Colon (tissue), 2 donors: ENCODE results near the gene IL18RAP.

Experiments used
- FAIRE-seq: peaks from 2 replicates; lab custom pipeline; 2012; peaks lifted over from hg19 to GRCh38; lab: Jason Lieb, UNC
- donor health status: control.
- donor health status: control.

IL18RAP gene

DNA sequence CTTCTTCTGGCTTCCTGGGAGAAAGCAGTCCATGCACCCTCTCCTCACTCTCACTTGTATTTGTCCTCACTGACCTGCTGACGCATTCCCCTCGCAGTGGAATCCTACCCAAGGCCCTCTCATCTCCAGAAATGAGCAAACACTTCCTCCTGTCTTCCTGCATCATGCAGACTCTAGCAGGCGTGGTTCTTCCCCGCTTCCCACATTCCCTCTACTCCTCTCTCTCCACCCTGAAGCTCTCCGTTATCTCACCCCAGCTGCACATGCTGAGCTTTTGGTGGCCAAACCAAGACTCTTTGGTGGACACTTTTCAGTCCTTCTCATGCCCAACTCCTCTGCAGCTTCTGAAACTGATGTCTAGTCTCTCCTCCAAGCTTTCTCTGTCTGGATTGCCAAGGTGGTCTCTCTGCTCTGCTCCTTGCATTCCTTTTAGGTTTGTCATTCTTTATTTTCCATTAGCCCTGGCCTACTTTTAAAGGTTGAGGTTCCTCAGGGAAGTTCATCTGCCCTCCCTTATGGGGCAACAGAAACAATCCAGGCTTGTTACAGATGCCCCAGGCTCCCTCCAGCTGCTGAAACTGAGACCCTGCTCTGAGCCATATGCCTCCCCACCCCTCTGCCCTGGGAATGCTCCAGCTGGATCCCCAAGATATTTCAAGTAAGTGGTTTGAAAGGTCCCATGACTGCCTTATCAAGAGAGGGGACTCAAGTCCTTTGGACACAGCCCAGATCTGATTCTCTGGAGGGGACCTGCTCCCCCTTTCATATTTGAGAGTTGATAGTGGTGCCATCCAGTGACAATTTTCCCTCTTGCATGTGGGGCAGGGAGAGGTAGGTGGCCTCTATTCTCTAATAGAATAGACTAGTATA is 835 bp upstream of the IL18RAP start:
- FAIRE-seq = no peak

DNA sequence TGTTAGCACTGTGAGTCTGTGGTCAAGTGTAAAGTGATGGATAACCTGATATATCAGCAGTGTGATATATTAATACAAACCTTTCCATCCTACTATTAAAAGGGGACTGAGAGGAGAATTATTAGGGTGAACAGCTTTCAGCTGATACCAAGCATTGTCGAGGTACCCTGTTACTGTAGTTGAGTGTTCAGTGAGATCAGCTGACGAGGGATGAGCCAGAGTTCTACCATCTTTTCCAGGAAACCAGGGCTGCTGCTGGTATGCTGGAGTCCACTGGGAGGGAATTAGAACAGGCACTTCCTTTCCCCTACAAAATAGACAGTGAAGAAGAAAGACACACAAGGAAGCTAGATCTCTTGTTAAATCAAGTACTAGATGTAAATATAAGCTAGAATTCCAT is 408 bp downstream of the IL18RAP start:
- no peak for FAIRE-seq

DNA sequence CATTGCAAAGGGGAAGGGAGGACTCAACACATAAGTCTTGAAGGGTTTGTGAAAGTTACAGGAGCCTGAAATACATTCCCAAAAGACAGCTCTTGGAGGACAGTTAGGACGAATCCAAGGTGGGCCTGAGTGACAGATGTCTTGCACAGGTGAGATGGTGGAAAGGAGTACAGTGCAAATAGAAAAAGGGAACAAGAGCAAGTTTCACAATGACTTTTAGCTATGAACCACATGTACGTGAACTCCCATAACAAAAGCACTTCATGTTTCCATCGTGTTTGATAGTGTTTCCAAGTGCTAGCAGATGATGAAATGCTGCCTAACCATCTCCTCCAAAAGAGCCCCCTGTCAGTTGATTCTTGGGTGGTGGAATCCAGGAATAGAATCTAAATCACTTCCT is 1.8 kb downstream of the IL18RAP start:
- no peak for FAIRE-seq

DNA sequence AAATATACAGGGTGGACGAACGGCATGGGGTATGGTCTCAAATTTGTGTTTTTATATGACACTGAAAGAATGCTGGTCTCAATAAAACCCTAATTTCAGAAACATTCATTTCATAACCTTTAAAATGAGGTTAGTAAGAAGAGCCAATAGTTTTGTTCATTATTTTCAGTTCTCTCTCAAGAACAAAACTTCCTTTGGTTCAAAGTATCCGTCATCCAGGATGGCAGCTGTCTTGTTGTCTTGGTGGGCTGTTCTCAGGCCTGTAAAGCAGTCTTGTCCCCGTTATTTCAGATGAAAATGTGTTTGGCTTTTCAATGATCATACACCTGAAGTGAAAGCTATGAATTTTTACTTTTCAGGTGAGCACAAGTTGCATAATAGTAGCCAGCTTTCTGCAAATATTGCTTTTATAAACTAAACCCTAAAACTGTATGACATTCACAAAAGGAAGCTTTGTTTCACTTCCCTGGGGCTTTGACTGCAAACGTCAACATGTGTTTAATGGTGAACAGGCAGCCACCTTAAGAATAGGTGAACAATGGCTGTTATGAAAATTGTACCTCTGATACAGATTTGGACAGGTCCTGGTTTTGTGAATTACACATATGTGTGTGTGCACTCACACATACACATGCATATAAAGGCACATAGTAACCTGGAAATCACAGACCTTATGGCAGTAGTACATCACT is 2.6 kb downstream of the IL18RAP start:
- FAIRE-seq = no peak

DNA sequence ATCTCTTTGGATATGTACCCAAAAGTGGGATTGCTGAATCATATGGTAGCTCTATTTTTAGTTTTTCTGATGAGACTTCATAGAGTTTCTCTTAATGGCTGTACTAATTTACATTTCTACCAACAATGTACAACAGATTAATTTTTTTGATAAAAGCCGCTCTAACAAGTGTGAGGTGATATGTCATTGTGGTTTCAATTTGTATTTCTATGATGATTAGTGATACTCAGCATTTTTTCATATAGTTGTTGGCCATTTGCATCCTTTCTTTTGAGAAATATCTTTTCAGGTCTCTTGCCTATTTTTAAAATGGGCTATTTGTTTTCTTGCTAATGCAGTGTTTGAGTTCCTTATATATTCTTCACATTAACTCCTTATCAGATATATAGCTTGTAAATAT is 4.3 kb downstream of the IL18RAP start:
- no peak for FAIRE-seq

DNA sequence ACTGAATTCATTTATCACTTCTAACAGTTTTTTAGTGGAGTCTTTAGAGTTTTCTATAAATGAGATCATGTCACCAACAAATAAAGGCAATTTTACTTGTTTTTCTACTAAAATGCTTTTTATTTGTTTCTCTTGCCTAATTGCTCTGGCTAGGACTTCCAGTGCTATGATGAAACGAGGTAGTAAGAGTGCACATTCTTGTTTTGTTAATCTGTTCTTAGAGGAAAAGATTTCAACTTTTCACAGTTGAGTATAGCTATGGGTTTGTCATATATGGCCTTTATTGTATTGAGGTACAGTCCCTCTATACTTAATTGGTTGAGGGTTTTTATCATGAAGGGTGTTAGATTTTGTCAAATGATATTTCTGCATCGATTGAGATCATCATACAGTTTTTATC is 5.6 kb downstream of the IL18RAP start:
- FAIRE-seq = no peak

DNA sequence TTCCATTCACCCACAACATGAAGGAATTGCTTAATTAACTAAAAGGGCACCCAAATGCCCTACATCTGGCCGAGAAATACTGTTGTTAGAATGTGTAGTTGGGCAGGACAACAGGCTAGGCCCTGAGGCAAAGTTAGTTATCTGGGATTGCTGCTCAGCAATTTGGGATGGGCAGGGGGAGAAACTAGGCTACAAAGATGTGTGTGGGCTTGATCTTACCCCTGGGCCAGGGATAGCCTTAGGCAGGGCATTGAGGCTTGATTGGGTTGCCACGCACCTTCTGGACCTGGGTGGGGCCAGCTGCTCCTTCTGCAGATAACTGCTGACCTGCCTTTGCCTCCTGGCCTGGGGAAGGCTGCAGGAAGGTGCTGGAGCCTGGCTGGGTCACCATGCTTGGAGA is 9.4 kb downstream of the IL18RAP start:
- FAIRE-seq = no peak

DNA sequence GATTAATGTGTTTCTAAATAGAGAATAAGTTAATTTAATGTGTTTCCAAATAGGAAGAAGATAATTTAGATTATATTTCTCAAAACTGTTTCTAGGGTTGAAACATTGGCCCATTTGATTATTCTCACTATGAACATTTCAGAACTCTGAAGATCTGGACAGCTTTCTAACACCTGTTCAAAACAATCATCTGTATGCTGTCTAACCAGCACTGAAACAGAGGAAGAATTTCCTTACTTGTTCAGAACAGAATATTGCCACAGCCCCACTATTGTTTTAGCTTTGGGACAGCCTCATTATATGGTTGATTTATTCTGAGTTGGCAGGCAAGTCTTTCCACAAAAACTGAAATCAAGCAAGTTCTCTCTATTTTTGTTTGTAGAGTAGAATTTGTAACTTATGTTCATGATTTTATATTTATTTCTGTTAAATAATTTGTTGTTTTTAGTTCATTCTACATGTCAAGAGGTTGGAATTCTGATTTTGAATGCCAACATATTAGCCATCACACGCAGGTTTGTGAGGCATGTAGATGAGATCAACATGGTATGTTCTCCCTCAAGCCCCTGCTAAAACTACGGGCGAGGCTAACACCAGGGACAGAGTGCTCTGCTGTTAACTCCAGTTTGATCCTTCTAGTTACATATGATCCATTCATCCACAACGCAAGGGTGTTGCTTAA is 11.2 kb downstream of the IL18RAP start:
- no peak for FAIRE-seq

DNA sequence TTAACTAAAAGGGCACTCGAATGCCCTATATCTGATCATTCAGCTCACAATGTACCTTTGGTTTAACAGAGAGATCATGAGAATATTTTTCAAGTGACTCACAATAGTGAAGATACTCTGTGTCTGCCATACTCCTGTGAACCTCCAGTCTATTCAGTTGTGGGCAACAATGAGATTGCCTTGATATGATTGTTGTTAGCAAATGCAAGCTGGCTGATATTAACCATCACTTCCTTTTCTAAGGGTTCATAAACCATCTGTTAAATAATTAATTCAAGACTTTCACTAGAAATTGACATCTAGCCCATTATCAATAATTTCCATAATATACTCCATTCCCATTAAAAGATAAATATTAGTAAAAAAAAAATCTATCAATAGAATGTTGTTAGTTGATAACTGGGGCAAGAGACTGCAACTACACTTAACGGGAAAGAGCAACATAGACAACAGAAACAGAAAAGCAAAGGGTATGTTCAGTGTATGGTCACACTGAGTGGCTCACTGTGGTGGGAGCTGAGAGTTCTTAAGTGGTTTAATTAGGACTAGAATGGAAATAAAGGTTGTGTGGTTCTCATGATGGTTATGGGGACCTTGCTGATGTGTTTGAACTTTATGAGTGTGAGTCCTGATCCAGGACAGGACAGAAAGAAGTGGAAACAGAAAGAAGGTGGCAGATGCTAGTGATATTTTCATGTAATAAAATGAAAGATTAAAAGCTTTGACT is 11.9 kb downstream of the IL18RAP start:
- no peak for FAIRE-seq

DNA sequence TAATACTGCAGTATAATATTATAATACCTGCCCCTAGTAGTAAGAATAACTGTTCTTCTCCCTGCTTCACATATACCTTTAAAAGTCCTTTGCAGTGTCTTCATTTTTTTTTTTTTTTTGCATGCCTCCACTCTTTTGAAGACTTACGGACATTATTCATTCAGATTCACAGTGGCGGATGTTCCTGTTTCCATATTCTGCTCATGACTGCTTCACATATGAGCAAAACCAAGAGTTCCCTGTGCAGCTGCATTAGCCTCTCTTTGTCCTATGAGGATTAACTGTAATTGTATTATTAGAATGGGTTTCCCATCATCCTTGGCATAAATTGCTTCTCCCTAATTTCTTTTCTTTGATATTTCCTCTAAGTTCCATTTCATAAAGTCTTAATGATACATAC is 12.8 kb downstream of the IL18RAP start:
- FAIRE-seq = no peak

DNA sequence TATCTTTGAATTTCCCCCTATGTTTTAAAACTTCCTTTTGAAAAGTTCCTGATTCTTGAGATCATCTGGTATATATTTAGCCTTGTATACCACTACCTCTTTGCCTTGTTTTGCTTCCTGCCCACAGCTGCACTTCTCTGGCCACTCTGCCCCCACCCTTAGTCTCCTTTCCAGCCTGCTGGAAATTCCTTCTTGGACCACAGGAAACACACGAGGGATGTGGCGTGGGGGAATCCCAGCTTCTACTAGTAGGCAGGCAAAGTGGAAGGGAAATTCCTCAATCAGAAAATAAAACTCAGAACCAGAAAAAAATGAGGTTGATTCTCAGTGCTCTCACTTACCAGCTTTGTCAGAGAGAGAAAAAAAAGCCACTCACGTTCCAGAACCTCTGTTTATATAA is 13.4 kb downstream of the IL18RAP start:
- FAIRE-seq = no peak

DNA sequence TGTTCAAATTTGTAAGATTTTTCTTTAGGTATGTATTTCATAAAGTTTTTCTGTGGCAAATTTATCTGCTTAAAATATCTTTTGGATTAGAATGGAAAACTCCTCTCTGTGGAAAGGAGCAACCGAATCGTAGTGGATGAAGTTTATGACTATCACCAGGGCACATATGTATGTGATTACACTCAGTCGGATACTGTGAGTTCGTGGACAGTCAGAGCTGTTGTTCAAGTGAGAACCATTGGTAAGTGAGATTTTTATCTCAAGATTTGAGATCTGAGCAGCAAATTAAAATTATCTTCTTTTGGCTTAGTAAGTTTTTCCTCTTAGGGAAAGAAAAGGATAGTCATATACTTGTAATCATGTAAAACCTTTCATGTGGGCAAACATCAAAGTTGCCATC is 14.2 kb downstream of the IL18RAP start:
- no peak for FAIRE-seq

DNA sequence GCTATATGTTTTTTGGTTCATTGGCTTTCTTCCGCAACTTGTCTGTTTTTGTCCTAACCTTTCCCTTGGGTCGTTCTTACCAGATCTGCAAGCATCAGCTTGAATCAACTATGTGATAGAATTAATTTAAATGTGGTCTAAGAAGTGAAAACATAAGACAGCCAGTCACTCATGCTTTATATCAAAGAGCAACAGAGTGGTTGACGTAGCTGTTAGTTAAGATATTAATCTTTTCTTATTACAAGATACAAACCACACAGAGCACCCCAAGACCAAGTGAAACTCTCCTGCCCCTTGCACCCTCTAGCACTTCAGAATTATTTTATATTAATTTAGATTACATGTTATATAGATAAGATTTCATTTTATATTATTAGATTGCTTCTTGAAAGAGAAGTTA is 15.2 kb downstream of the IL18RAP start:
- FAIRE-seq = no peak

DNA sequence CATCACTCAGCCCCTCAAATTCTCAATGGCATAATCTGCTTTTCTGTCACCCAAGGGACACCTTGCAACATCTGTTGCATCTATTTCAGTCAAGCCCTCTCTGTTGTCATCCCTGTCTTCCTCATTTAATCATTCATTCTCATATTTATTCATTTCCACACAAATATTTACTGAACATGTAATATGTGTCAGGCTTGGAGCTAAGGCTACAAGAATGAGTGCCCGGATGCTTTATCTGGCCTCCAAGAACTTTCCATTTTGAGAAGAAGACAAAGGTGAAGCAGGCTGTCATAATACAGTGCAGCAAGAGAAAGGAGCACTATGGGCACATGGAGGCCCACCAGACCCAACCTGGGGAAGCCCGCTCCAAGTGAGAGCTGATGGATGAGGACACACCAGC is 15.6 kb downstream of the IL18RAP start:
- FAIRE-seq = no peak

DNA sequence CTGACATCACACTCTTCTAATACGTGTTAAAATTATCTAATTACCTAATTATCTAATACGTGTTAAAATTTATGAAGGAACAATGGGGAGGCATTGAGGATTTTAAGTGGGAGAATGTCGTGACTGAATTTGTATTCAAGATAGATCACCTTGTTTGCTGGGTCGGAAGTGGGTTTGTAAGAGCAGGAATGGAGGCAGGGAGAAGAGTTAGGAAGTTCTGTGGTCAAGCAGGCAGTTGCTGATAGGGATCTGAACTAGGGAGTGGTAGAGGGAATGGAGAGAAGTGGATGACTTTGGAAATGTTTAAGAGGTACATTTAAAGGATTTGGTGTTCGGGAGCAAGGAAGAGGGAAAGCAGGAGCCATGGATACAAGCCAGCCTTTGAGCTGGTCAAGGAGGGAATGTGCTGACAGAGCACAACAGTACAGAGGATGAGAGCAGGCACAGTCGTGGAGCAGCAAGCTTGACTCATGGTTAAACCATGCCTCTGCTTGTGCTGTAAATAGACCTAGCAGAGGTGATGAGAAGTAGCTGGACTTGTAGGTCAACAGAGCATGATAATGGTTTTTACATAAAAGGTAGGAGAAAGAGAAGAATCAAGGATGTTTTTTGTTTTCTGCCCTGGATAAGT is 16.2 kb downstream of the IL18RAP start:
- FAIRE-seq = no peak

DNA sequence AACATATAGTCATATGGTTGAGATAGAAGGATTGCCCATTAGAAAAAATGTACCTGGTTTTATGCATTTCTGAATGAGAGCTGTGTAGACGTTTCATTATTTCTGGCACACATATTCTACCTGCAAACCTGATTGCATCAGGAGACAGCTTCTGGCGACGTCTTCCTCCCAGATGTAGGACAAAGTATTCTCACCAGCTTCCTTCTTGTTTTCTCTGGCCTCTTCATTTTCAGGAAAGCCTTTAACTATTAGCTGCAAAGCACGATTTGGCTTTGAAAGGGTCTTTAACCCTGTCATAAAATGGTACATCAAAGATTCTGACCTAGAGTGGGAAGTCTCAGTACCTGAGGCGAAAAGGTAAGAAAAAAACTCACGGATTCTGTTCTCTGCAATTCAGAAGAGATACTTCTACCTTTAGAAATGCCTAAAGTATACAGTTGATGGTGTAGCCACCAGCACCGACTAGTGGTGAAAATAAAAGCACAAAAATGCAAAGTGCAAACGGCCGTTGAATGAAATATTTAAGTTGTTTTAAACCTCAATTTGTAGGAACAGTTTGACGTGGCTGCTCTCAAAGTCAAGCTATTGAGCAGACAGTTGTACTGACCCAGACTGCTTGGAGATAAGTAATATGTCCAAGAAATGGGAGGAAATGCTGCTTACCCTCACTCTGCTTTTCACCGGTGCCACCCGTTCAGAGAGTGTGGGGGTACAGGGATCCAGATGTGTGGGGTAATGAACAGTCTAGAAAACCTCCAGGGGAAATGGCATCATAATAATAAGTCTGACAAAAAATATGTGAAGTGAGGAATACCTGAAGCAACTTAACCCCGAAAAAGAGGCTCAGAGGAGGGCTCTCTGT is 20.2 kb downstream of the IL18RAP start:
- no peak for FAIRE-seq

DNA sequence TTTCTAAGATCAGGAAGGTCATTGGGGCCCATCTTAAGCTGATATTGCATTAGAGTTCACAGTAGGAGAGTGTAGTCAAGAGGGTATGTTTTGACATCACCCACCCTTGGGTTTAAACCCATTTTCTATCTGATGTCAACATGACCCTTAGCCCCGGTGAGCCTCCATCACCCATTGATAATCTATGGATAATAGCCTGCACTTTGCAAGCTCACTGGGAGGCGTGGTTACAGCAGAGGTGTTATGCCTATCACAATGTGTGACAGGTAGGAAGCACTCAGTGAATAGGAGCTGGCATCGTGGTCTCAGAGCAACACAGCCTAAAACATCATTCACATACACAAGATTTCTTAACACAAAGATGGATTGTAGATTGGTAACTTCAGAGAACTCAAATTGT is 21.3 kb downstream of the IL18RAP start:
- no peak for FAIRE-seq

DNA sequence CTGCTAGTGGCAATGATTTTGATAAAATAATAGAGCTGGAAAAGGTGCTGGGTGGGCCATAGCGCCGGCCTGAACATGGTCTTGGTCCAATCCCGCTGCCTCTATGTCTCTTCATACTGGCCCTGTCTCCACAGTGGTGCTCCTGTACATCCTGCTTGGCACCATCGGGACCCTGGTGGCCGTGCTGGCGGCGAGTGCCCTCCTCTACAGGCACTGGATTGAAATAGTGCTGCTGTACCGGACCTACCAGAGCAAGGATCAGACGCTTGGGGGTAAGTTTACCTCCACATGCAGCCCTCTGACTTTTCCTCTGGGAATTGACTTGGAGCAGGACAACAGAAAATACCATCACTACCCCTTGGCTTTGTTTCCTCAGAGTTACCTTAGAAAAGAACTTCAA is 24.0 kb downstream of the IL18RAP start:
- no peak for FAIRE-seq

DNA sequence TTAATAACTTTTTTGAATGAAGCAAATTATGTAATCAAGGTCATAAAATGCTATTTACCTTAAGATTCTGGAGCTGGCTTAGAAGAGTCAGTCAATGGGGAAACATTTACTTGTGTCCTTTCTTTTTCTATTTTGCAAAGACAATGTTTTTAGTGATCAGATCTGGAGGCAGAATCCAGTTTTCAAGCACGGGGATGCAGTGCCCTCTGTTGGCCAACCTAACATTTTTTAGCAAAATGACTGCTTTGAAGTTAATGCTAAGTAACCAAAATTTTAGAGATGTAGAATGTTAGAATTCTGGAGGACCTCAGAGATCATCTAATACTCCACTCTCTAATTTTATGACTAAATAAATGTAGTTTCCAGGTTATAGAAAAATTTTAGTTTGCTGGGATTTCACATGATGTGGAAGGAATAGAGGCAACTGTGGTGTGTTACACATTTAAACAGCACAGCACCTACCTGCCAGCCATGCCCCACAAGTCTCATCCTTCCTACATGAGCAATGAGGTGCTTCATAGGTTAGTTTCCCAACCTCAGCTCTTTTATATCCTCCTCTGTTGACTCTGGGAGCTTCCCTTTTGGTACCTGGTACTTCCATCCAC is 26.5 kb downstream of the IL18RAP start:
- FAIRE-seq = peak; percentile 5

DNA sequence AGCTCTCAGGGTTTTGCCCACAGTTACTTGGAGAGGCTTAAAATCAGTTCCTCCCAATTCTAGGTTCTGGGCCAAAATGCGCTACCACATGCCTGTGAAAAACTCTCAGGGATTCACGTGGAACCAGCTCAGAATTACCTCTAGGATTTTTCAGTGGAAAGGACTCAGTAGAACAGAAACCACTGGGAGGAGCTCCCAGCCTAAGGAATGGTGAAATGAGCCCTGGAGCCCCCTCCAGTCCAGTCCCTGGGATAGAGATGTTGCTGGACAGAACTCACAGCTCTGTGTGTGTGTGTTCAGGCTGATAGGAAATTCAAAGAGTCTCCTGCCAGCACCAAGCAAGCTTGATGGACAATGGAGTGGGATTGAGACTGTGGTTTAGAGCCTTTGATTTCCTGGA is 29.0 kb downstream of the IL18RAP start:
- FAIRE-seq = no peak

DNA sequence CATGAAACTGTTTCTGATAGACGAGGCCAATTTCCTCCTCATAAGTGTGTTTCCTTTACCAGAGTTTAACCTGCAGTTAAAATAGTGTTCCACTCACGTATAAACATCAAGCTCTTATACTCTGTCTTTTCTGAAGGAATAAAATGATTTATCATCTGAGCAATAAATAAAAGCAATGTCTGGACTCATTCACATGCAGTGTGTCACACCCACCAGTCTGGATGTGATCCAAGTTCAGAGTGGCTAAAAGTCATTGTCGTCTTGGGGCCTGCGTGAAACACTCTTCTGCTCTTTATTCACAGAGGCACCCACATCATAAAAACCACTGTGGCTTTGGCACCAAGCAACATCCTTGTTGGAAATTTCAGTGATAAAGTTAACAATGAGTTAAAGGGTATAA is 30.5 kb downstream of the IL18RAP start:
- FAIRE-seq = no peak
